HG02588 (cell line): ENCODE data around the gene CRLF3.
"Not testable (repeated sequence)": the region's sequence is repeated elsewhere in the genome, so short reads cannot be mapped to it uniquely, and the experiment has no call there.

Experiments
- ATAC-seq: cut with Tn5 transposase; IDR thresholded peaks from one replicate; pipeline ENCODE4 v1.9.1; 2021; ENCODE audit warnings: mild to moderate bottlenecking, moderate library complexity; ENCODE audit not compliant: unreplicated experiment

The CRLF3 gene

DNA sequence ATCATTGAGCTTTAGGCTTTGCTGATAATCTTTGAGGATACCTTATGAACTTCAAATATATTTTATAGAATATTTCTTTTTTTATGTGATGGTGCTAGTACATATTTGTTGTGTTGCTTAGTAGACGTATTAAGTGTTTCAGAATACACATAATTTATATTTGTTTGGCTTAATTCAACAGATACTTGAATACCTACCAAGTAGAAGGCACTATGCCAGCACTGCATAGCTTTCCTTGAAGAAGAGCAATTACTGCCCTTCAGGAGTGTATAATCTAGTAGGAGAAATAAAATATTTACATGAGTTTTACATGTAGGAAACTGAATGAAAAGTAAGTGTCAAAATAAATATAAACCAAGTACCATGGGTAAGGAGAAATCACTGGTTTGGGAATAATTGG lies 81.8 kb downstream of the CRLF3 start:
- ATAC-seq = not testable (repeated sequence)

DNA sequence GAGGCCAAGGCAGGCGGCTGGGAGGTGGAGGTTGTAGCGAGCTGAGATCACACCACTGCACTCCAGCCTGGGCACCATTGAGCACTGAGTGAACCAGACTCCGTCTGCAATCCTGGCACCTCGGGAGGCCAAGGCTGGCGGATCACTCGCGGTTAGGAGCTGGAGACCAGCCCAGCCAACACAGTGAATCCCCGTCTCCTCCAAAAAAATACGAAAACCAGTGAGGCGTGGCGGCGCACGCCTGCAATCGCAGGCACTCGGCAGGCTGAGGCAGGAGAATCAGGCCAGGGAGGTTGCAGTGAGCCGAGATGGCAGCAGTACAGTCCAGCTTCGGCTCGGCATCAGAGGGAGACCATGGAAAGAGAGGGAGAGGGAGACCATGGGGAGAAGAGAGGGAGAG lies 88.1 kb downstream of the CRLF3 start:
- ATAC-seq = not testable (repeated sequence)

DNA sequence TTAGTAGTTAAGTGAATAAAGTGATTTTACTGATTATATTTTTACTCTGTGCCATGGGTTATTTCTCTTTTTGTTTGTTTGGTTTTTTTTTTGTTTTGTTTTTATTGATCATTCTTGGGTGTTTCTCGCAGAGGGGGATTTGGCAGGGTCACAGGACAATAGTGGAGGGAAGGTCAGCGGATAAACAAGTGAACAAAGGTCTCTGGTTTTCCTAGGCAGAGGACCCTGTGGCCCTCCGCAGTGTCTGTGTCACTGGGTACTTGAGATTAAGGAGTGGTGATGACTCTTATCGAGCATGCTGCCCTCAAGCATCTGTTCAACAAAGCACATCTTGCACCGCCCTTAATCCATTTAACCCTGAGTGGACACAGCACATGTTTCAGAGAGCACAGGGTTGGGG lies 88.8 kb downstream of the CRLF3 start:
- ATAC-seq = not testable (repeated sequence)

DNA sequence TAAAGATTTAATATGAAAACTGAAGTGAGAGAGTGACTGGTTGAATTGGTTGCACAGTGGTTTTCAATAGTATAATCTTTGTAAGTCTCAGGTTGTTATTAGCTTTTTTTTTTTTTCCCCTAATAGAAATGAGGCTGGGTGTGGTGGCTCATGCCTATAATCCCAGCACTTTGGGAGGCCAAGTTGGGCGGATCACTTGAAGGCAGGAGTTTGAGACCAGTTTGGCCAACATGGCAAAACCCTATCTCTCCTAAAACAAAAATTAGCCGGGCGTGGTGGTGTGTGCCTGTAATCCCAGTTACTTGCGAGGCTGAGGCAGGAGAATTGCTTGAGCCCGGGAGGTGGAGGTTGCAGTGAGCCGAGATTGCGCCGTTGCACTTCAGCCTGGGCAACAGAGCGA lies 89.3 kb downstream of the CRLF3 start:
- not testable (repeated sequence) for ATAC-seq

DNA sequence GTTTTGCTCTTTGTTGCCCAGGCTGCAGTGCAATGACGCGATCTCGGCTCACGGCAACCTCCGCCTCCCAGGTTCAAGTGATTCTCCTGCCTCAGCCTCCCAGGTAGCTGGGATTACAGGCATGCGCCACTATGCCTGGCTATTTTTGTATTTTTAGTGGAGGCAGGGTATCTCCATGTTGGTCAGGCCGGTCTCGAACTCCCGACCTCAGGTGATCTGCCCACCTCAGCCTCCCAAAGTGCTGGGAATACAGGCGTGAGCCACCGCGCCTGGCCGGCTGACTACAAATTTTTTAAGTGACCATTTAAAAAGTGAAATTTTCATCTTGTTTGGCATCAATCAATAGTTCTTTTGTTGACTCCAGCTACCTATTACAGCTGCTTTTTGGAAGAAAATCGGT lies 90.3 kb downstream of the CRLF3 start:
- ATAC-seq = not testable (repeated sequence)
